ENCODE data around the gene KLC3. TPM values are rescaled to one million over a fixed set of nuclear protein-coding genes. Genes with fewer than 3 reads are reported as not detected.

Gene KLC3
- total RNA-seq: 60.3 and 96.0 TPM in 2 replicates

GRCh38 chr19:45340232-45340898 lies at the start of gene KLC3:
KLC3 (plus strand) TSS chr19:45340750; CDS start chr19:45345542, 4,792 bp downstream.

GRCh38 chr19:45322744-45323281 lies 17.7 kb upstream of the KLC3 start, which contains the start of gene CKM:
CKM (minus strand) TSS chr19:45322875; CDS start chr19:45319713, 3,162 bp downstream.

GRCh38 chr19:45370410-45371204 lies 30.1 kb downstream of the KLC3 start, which contains the start of gene ERCC2:
ERCC2 (minus strand) TSS chr19:45370573; CDS start chr19:45370540, 33 bp downstream.

Other genes starting within 250 kb of the KLC3 start
- gene PPP1R37, start 247.6 kb upstream of the KLC3 start, total RNA-seq: 16.1 and 35.8 TPM in 2 replicates
- gene NKPD1, start 179.8 kb upstream of the KLC3 start, total RNA-seq: 0.34 and 0.93 TPM in 2 replicates
- gene TRAPPC6A, start 162.5 kb upstream of the KLC3 start, total RNA-seq: 7.9 and 8.2 TPM in 2 replicates
- gene BLOC1S3, start 162.0 kb upstream of the KLC3 start, total RNA-seq: 6.1 and 6.2 TPM in 2 replicates
- gene EXOC3L2, start 95.3 kb upstream of the KLC3 start, total RNA-seq: 0.07 TPM in 1 of 2 replicates, not detected in the other
- gene MARK4, start 89.5 kb upstream of the KLC3 start, total RNA-seq: 6.8 and 40.3 TPM in 2 replicates
- gene CKM, start 17.9 kb upstream of the KLC3 start, total RNA-seq: not detected in 2 replicates
- 7.2 and 10.0 TPM in 2 replicates for gene ERCC2, start 29.8 kb downstream of the KLC3 start, total RNA-seq
- 20.2 and 91.4 TPM in 2 replicates for gene PPP1R13L, start 64.3 kb downstream of the KLC3 start, total RNA-seq
- 25.6 and 35.5 TPM in 2 replicates for gene POLR1G, start 65.9 kb downstream of the KLC3 start, total RNA-seq
- gene ERCC1, start 83.2 kb downstream of the KLC3 start, total RNA-seq: 36.2 and 84.8 TPM in 2 replicates
- 4.4 and 15.4 TPM in 2 replicates for gene FOSB, start 127.2 kb downstream of the KLC3 start, total RNA-seq
- 3.4 and 3.8 TPM in 2 replicates for gene RTN2, start 156.3 kb downstream of the KLC3 start, total RNA-seq
- gene PPM1N, start 157.7 kb downstream of the KLC3 start, total RNA-seq: 1.1 and 1.4 TPM in 2 replicates
- gene VASP, start 166.7 kb downstream of the KLC3 start, total RNA-seq: 80.8 and 90.2 TPM in 2 replicates
- 6.2 and 8.3 TPM in 2 replicates for gene OPA3, start 244.1 kb downstream of the KLC3 start, total RNA-seq